DMS 273 (cell line): Measurements from ENCODE around the gene OGFOD1.

Source experiments
- DNase-seq: peaks from one replicate; lab custom pipeline; 2025; ENCODE audit not compliant: unreplicated experiment; lab: John Stamatoyannopoulos, UW

Gene OGFOD1

DNA sequence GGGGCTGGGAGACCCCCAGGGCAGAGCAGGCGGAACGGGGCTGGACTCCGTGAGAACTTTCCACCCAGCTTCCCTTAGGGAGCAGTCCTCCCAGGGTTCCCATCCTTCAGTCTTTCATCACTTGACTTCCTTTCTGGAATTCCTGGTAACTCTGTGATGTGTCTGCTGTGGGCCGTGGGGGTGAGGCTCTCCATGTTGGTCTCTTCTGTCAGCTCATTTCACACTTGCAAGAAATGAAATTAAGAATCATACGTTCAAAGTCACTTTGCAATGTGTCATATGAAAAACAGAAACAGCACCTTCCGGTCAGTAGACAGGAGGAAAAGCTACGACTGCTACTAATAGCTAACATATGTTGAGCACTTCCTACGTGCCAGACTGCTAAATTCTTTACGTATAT lies 73.9 kb downstream of the OGFOD1 start:
- DNase-seq, result no peak
